Astrocyte (in vitro differentiated cells and primary cell): Measurements from ENCODE around the gene PRRT1B. TPM values are rescaled to one million over a fixed set of nuclear protein-coding genes. Genes with fewer than 3 reads are reported as not detected.
A peak's percentile ranks its signal among the peaks of the same experiment; 100 is the strongest.

ENCODE experiments used
- DNase-seq: peaks from one replicate; pipeline ENCODE4 v3.0.0-alpha.2; 2010; ENCODE audit warnings: low read depth
- FAIRE-seq: peaks from 2 replicates; lab custom pipeline; 2011; peaks lifted over from hg19 to GRCh38; lab: Jason Lieb, UNC
- H2AFZ ChIP-seq: 2 replicates; pipeline ENCODE4 v1.6.0; 2012; ENCODE audit warnings: low read depth, low read length, inconsistent platforms
- H3K27ac ChIP-seq: 2 replicates; pipeline ENCODE4 v1.5.1; 2011; ENCODE audit warnings: low read depth, low read length, inconsistent platforms
- H3K27me3 ChIP-seq: 2 replicates; pipeline ENCODE4 v1.6.0; 2011; ENCODE audit warnings: low read length, inconsistent platforms; ENCODE audit not compliant: insufficient read depth
- H3K36me3 ChIP-seq: 2 replicates; pipeline ENCODE4 v1.5.1; 2011; ENCODE audit warnings: low read length, inconsistent platforms; ENCODE audit not compliant: insufficient read depth
- H3K4me1 ChIP-seq: 2 replicates; pipeline ENCODE4 v1.5.1; 2011; ENCODE audit warnings: low read length, inconsistent platforms; ENCODE audit not compliant: insufficient read depth
- H3K4me2 ChIP-seq: 2 replicates; pipeline ENCODE4 v1.6.0; 2012; ENCODE audit warnings: low read length, inconsistent platforms
- H3K4me3 ChIP-seq: 2 replicates; pipeline ENCODE4 v1.5.1; 2011; ENCODE audit warnings: low read depth, mild to moderate bottlenecking, low read length, inconsistent platforms; ENCODE audit not compliant: insufficient read depth
- H3K79me2 ChIP-seq: 2 replicates; pipeline ENCODE4 v1.6.0; 2012; ENCODE audit warnings: mild to moderate bottlenecking, low read length, inconsistent platforms; ENCODE audit not compliant: insufficient read depth
- H3K9ac ChIP-seq: 2 replicates; pipeline ENCODE4 v1.6.0; 2012; ENCODE audit warnings: mild to moderate bottlenecking, low read length, inconsistent platforms
- H3K9me3 ChIP-seq: 2 replicates; pipeline ENCODE4 v1.5.1; 2012; ENCODE audit warnings: low read depth, mild to moderate bottlenecking, low read length, inconsistent platforms; ENCODE audit not compliant: insufficient read depth
- H4K20me1 ChIP-seq: 2 replicates; pipeline ENCODE4 v1.6.0; 2012; ENCODE audit warnings: low read length, inconsistent platforms; ENCODE audit not compliant: insufficient read depth
- H3K27ac Mint-ChIP-seq: one replicate; pipeline ENCODE4 v1.8.0; 2021; ENCODE audit warnings: mild to moderate bottlenecking, mixed read lengths; ENCODE audit not compliant: unreplicated experiment
- H3K27me3 Mint-ChIP-seq: one replicate; pipeline ENCODE4 v1.8.0; 2021; ENCODE audit warnings: low read depth, mixed read lengths; ENCODE audit not compliant: unreplicated experiment
- H3K36me3 Mint-ChIP-seq: one replicate; pipeline ENCODE4 v1.8.0; 2021; ENCODE audit warnings: low read depth, mixed read lengths; ENCODE audit not compliant: unreplicated experiment
- H3K4me1 Mint-ChIP-seq: one replicate; pipeline ENCODE4 v1.8.0; 2021; ENCODE audit warnings: low read depth, mixed read lengths; ENCODE audit not compliant: unreplicated experiment
- H3K4me3 Mint-ChIP-seq: one replicate; pipeline ENCODE4 v1.8.0; 2021; ENCODE audit warnings: mild to moderate bottlenecking, moderate library complexity, mixed read lengths; ENCODE audit not compliant: unreplicated experiment
- H3K9me3 Mint-ChIP-seq: one replicate; pipeline ENCODE4 v1.8.0; 2021; ENCODE audit warnings: mild to moderate bottlenecking, mixed read lengths; ENCODE audit not compliant: unreplicated experiment
- EZH2 ChIP-seq: IDR thresholded peaks from 2 replicates; pipeline ENCODE4 v1.6.1; 2012; ENCODE audit warnings: mild to moderate bottlenecking, low read length, inconsistent platforms; ENCODE audit not compliant: insufficient read depth
- total RNA-seq: library from RNA; stranded (reverse); gene quantifications from 2 replicates; pipeline ENCODE4 v1.2.1, GENCODE V29; 2021
- TF ChIP-seq, protein P1 (sequence below): IDR thresholded peaks from 2 replicates; pipeline ENCODE4 v1.5.1; 2011; ENCODE audit warnings: low read depth, mild to moderate bottlenecking, inconsistent platforms, low read length, moderate library complexity; ENCODE audit not compliant: insufficient read depth

Gene PRRT1B
- total RNA-seq, 1 donor from 2014 or later = not detected

DNA sequence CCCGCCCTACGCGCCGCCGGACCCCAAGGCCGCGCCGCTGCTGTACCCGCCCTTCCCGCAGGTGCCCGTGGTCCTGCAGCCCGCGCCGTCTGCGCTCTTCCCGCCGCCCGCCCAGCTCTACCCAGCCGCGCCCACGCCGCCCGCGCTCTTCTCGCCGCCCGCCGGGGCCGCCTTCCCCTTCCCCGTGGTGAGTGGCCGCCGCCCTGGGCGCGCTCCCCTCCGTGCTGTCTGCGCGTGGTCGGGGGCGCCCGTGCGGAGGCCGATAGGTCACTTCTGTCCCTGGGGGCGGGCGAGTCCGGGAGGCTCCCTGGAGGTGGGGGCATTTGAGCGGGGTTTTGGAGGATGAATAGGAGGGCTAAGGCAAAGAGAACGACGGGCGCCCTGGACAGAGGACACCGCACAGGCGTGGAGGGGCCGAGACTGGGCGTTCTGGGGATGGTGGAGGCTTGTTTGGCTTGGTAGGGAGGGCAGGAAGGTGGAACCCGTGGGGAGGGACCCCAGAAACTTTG lies 9.6 kb downstream of the PRRT1B start:
- Histone ChIP-seq H3K36me3 (no peaks in the 10 kb centered on the region), H3K9ac (no peak overlapping the region), H2AFZ (no peak overlapping the region), H3K4me1 (no peaks in the 10 kb centered on the region), H3K9me3 (no peaks in the 10 kb centered on the region), H3K27ac (no peak overlapping the region), H3K27me3 (peaks cover 16% of the 10 kb centered on the region), H3K79me2 (no peaks in the 10 kb centered on the region), H4K20me1 (no peaks in the 10 kb centered on the region), H3K4me2 (no peak overlapping the region), H3K4me3 (no peak overlapping the region)
- Mint-ChIP-seq H3K36me3 (peaks cover 16% of the 10 kb centered on the region), H3K9me3 (peaks cover 12% of the 10 kb centered on the region), H3K27me3 (peaks cover 47% of the 10 kb centered on the region), H3K27ac (no peak overlapping the region), H3K4me1 (no peaks in the 10 kb centered on the region), H3K4me3 (no peak overlapping the region)
- FAIRE-seq = no peak
- TF ChIP-seq, protein P1, sequence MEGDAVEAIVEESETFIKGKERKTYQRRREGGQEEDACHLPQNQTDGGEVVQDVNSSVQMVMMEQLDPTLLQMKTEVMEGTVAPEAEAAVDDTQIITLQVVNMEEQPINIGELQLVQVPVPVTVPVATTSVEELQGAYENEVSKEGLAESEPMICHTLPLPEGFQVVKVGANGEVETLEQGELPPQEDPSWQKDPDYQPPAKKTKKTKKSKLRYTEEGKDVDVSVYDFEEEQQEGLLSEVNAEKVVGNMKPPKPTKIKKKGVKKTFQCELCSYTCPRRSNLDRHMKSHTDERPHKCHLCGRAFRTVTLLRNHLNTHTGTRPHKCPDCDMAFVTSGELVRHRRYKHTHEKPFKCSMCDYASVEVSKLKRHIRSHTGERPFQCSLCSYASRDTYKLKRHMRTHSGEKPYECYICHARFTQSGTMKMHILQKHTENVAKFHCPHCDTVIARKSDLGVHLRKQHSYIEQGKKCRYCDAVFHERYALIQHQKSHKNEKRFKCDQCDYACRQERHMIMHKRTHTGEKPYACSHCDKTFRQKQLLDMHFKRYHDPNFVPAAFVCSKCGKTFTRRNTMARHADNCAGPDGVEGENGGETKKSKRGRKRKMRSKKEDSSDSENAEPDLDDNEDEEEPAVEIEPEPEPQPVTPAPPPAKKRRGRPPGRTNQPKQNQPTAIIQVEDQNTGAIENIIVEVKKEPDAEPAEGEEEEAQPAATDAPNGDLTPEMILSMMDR = no peak
- peak; percentile 89 for TF ChIP-seq EZH2
- no peak for DNase-seq

DNA sequence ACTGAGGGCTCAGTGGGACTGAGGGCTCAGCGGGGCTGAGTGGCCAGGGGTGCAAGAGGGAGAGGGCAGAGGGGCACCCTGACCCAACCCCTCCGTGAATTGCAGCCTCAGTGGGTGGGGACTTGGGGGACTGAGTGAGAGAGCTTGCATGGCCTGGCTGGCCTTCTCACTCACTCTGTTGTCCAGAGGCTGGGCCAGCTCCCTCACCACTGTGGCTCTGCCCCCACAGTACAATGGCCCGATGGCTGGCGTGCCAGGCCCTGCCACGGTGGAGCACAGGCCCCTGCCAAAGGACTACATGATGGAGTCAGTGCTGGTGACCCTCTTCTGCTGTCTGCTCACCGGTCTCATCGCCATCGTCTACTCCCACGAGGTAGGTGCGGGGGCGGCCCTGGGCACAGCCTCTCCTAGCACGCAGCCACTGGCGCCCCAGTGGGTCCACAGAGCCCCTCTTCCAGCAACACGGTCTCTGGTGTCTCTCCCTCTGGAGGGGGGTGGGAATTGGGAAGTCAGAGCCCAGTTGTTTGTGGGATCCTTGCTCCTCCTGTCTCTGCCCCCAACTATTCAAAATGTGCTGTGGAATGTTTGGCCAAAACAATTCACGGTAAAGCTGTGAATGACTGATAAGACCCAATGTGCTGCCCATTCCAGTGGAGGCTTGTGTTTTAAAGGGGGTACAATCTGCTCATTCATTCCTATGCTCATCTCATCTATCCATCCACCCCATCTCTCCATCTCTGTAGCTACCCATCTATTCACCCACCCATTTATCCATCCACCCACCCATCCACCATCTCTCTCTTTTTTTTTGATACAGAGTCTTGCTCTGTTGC lies 10.7 kb downstream of the PRRT1B start:
- TF ChIP-seq, protein P1 = no peak
- no peak for TF ChIP-seq EZH2
- DNase-seq (no peak), FAIRE-seq (no peak)
- no peaks in the 10 kb centered on the region for H3K9me3 ChIP-seq
- H3K79me2 ChIP-seq = no peaks in the 10 kb centered on the region
- no peaks in the 10 kb centered on the region for H3K4me1 Mint-ChIP-seq
- peaks cover 13% of the 10 kb centered on the region for H3K9me3 Mint-ChIP-seq
- H3K27ac ChIP-seq = no peak overlapping the region
- peaks cover 36% of the 10 kb centered on the region for H3K27me3 Mint-ChIP-seq
- no peak overlapping the region for H3K4me2 ChIP-seq
- no peak overlapping the region for H3K9ac ChIP-seq
- H2AFZ ChIP-seq = no peak overlapping the region
- H3K27me3 ChIP-seq = peaks cover 16% of the 10 kb centered on the region
- peaks cover 16% of the 10 kb centered on the region for H3K36me3 Mint-ChIP-seq
- no peak overlapping the region for H3K4me3 Mint-ChIP-seq
- H4K20me1 ChIP-seq = no peaks in the 10 kb centered on the region
- no peaks in the 10 kb centered on the region for H3K36me3 ChIP-seq
- H3K4me3 ChIP-seq = no peak overlapping the region
- no peak overlapping the region for H3K27ac Mint-ChIP-seq
- H3K4me1 ChIP-seq = no peaks in the 10 kb centered on the region
